Mesothelial cell of epicardium (in vitro differentiated cells): Measurements from ENCODE around the gene UBTD2. TPM values are rescaled to one million over a fixed set of nuclear protein-coding genes. Genes with fewer than 3 reads are reported as not detected.

Experiments
- DNase-seq, 2 experiments: peaks; one replicate each; pipeline ENCODE4 v3.0.0; 2021; ENCODE audit warnings: low spot score in 2 of 2; ENCODE audit not compliant: unreplicated experiment in 2 of 2
- H3K27ac Mint-ChIP-seq: 2 replicates; pipeline ENCODE4 v1.8.0; 2021; ENCODE audit warnings: mixed read lengths
- H3K27me3 Mint-ChIP-seq: 2 replicates; pipeline ENCODE4 v1.8.0; 2021; ENCODE audit warnings: low read depth, mixed read lengths
- H3K36me3 Mint-ChIP-seq: 2 replicates; pipeline ENCODE4 v1.8.0; 2021; ENCODE audit warnings: mixed read lengths
- H3K4me1 Mint-ChIP-seq: 2 replicates; pipeline ENCODE4 v1.8.0; 2021; ENCODE audit warnings: mixed read lengths
- H3K4me3 Mint-ChIP-seq: 2 replicates; pipeline ENCODE4 v1.8.0; 2021; ENCODE audit warnings: mild to moderate bottlenecking, moderate library complexity, mixed read lengths
- H3K9me3 Mint-ChIP-seq: 2 replicates; pipeline ENCODE4 v1.8.0; 2021; ENCODE audit warnings: mixed read lengths
- total RNA-seq: library from RNA; stranded (reverse); gene quantifications from 3 replicates; pipeline ENCODE4 v1.2.1, GENCODE V29; 2021
- TF ChIP-seq, protein P1 (sequence below): fragments of 200-600 bp; sonication (generic); IDR thresholded peaks from one replicate; pipeline ENCODE4 v1.5.0; 2021; ENCODE audit warnings: antibody characterized with exemption; ENCODE audit not compliant: unreplicated experiment

The UBTD2 gene
- total RNA-seq, 1 donor from 2014 or later = 43.8 TPM

DNA sequence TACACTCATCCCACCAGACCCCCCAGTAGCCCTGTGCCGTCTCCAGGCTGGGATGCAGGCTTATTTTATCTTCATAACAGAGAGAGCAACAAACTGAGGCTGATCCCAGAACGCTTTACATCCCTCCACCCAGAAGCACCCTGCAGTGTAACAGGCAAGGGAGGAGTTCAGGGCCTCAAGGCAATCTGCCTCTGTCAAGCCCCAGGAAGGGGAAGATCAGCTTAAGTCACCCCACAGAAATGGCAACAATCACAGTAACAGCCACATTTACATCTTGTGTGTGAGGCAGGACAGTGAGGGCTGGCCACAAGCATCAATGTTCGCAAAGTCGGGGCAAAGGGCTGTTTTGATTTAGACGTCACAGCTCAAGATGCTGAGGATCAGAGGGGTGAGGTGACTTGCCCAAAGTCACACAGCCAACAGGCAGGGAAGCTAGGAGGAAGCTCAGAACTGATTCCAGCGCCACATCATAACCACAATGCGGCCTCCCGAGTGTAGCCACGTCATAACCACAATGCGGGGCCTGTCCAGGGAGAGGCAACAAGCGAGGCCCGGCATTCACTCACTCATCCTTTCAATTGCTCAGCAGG lies 109.9 kb downstream of the UBTD2 start:
- TF ChIP-seq, protein P1, sequence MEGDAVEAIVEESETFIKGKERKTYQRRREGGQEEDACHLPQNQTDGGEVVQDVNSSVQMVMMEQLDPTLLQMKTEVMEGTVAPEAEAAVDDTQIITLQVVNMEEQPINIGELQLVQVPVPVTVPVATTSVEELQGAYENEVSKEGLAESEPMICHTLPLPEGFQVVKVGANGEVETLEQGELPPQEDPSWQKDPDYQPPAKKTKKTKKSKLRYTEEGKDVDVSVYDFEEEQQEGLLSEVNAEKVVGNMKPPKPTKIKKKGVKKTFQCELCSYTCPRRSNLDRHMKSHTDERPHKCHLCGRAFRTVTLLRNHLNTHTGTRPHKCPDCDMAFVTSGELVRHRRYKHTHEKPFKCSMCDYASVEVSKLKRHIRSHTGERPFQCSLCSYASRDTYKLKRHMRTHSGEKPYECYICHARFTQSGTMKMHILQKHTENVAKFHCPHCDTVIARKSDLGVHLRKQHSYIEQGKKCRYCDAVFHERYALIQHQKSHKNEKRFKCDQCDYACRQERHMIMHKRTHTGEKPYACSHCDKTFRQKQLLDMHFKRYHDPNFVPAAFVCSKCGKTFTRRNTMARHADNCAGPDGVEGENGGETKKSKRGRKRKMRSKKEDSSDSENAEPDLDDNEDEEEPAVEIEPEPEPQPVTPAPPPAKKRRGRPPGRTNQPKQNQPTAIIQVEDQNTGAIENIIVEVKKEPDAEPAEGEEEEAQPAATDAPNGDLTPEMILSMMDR = no peak
- peaks cover 15% of the 10 kb centered on the region for H3K4me1 Mint-ChIP-seq
- no peak for DNase-seq
- H3K27me3 Mint-ChIP-seq = no peaks in the 10 kb centered on the region
- H3K36me3 Mint-ChIP-seq = no peaks in the 10 kb centered on the region
- H3K27ac Mint-ChIP-seq = peak overlapping the region; percentile 16
- no peak overlapping the region for H3K4me3 Mint-ChIP-seq
- H3K9me3 Mint-ChIP-seq = no peaks in the 10 kb centered on the region

DNA sequence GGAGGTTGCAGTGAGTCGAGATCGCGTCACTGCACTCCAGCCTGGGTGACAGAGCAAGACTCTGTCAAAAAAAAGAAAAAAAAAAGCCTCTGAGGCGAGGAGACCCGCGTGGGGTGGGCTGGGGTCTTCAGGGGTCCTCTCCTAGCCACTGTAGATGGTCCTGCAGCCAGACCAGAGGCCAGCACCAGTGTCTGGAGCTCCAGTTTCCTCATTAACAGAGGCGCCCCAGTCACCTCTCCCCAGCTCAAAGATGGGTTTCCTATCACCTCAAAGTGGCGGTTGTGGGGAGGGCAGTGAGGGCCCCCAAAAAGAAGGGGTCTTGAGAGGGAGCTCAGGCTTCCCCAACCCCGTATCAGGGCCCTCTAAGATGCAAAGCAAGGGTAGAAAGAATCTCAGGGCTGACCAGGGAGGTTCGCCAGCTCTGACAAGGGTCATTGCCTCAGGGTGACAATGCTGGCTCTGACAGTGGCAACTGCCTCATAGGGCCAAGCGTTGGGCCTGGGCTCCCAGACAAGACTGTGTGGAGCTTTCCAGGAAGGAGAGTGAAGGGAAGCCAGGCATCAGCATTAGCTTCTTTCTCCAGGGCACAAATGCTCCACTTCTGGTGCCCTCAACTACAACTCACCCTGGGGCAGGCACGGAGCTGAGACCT lies 110.5 kb downstream of the UBTD2 start:
- Mint-ChIP-seq H3K4me3 (no peak overlapping the region), H3K9me3 (no peaks in the 10 kb centered on the region), H3K4me1 (peaks cover 15% of the 10 kb centered on the region), H3K27me3 (no peaks in the 10 kb centered on the region), H3K27ac (no peak overlapping the region), H3K36me3 (no peaks in the 10 kb centered on the region)
- TF ChIP-seq, protein P1 = no peak
- no peak for DNase-seq

DNA sequence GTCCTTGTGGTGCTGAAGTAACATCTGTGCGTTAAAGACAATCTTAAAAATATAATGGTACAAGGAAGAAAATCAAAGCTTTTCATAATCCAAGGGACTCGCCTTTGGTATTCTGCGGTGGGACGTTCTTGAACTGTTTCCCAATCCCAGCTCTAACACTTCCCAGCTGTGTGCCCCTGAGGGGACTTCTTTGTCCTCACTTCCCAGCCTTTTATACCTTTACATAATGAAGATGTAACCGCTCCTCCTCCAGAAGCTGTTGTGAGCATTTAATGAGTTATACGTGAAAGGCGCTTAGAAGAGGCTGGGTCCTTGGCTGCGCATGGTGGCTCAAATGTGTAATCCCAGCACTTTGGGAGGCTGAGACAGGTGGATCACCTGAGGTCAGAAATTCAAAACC lies 112.4 kb downstream of the UBTD2 start:
- no peaks in the 10 kb centered on the region for H3K27me3 Mint-ChIP-seq
- DNase-seq = no peak
- no peak overlapping the region for H3K27ac Mint-ChIP-seq
- TF ChIP-seq, protein P1 = no peak
- no peaks in the 10 kb centered on the region for H3K36me3 Mint-ChIP-seq
- peaks cover 21% of the 10 kb centered on the region for H3K4me1 Mint-ChIP-seq
- no peaks in the 10 kb centered on the region for H3K9me3 Mint-ChIP-seq
- no peak overlapping the region for H3K4me3 Mint-ChIP-seq

DNA sequence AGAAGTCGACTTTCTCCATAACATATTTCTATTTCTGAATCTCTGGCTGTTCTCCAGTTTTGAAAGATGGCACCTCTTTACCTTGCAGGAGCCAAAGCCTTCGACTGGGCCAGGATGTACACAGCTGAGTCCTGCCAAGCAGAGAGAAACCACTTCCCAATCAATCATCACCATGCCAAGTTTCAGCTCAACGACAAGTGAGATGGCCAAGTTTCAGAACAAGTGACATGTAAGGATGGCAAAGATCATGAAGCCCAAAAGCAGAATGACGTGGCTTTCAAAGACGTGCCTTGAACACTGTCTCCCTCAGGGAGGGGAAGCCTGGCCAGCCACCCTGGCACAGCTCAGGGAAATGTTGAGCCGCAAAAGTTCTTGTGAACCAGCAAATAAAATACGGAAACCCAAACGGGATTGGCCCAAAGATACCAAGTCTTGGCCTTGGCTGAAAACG lies 113.3 kb downstream of the UBTD2 start:
- no peaks in the 10 kb centered on the region for H3K27me3 Mint-ChIP-seq
- peaks cover 21% of the 10 kb centered on the region for H3K4me1 Mint-ChIP-seq
- no peak overlapping the region for H3K4me3 Mint-ChIP-seq
- H3K9me3 Mint-ChIP-seq = no peaks in the 10 kb centered on the region
- H3K27ac Mint-ChIP-seq = no peak overlapping the region
- TF ChIP-seq, protein P1 = no peak
- H3K36me3 Mint-ChIP-seq = no peaks in the 10 kb centered on the region
- no peak for DNase-seq

DNA sequence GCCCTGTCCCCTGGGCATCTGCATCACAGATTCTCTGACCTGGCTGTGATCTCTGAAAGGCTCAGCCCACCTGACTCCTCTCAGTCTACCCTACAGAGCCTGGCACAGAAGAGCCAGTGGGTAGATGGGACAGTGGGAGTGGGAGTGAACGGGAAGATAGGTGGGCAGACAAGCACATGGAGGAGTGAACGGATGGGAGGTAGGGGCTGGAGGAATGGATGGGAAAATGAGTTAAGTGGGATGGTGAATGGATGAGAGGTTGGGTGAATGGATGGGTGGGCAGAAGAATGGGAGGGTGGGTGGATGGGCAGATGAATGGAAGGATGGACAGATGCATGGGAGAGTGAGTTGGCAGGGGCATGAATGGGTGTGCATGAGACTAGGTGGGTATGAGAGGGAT lies 114.3 kb downstream of the UBTD2 start:
- Mint-ChIP-seq H3K27me3 (no peaks in the 10 kb centered on the region), H3K9me3 (no peaks in the 10 kb centered on the region), H3K27ac (no peak overlapping the region), H3K4me3 (no peak overlapping the region), H3K4me1 (peaks cover 12% of the 10 kb centered on the region), H3K36me3 (no peaks in the 10 kb centered on the region)
- DNase-seq = no peak
- TF ChIP-seq, protein P1 = no peak
